Stimulated activated naive CD8-positive, alpha-beta T cell treated with anti-CD3 and anti-CD28 coated beads, Interleukin-15, Interleukin-2, amounts not matched to agents 100 ng/mL and 50 ng/mL, for 24 hours (primary cell): Measurements from ENCODE around the gene KIAA0753.
"Not testable (repeated sequence)": the region's sequence is repeated elsewhere in the genome, so short reads cannot be mapped to it uniquely, and the experiment has no call there.

Experiments
- H3K27ac Mint-ChIP-seq: one replicate; pipeline ENCODE4 v1.8.0; 2021; ENCODE audit warnings: mild to moderate bottlenecking, mixed read lengths
- H3K27me3 Mint-ChIP-seq: one replicate; pipeline ENCODE4 v1.8.0; 2021; ENCODE audit warnings: mixed read lengths
- H3K36me3 Mint-ChIP-seq: one replicate; pipeline ENCODE4 v1.8.0; 2021; ENCODE audit warnings: low read depth, mixed read lengths
- H3K4me1 Mint-ChIP-seq: one replicate; pipeline ENCODE4 v1.8.0; 2021; ENCODE audit warnings: low read depth, mixed read lengths
- H3K4me3 Mint-ChIP-seq: one replicate; pipeline ENCODE4 v1.8.0; 2021; ENCODE audit warnings: mild to moderate bottlenecking, mixed read lengths
- H3K9me3 Mint-ChIP-seq: one replicate; pipeline ENCODE4 v1.8.0; 2021; ENCODE audit warnings: mixed read lengths

The KIAA0753 gene

GRCh38 chr17:6675201-6675825, 34.8 kb upstream of the KIAA0753 start:
- Mint-ChIP-seq H3K36me3 (no peaks in the 10 kb centered on the region), H3K4me3 (no peak overlapping the region), H3K27me3 (peaks cover 17% of the 10 kb centered on the region), H3K4me1 (peaks cover 7% of the 10 kb centered on the region), H3K27ac (no peak overlapping the region), H3K9me3 (no peaks in the 10 kb centered on the region)

- H3K4me3 Mint-ChIP-seq = no peak overlapping the region
- peaks cover 11% of the 10 kb centered on the region for H3K27me3 Mint-ChIP-seq
- no peak overlapping the region for H3K27ac Mint-ChIP-seq
- H3K36me3 Mint-ChIP-seq = no peaks in the 10 kb centered on the region
- peaks cover 7% of the 10 kb centered on the region for H3K4me1 Mint-ChIP-seq
- H3K9me3 Mint-ChIP-seq = no peaks in the 10 kb centered on the region
Measured at GRCh38 chr17:6674586-6674985, 34.1 kb upstream of the KIAA0753 start.

GRCh38 chr17:6671431-6671830, 30.9 kb upstream of the KIAA0753 start:
- H3K4me3 Mint-ChIP-seq = no peak overlapping the region
- H3K4me1 Mint-ChIP-seq = peaks cover 13% of the 10 kb centered on the region
- no peak overlapping the region for H3K27ac Mint-ChIP-seq
- H3K27me3 Mint-ChIP-seq = no peaks in the 10 kb centered on the region
- H3K36me3 Mint-ChIP-seq = no peaks in the 10 kb centered on the region
- no peaks in the 10 kb centered on the region for H3K9me3 Mint-ChIP-seq

- no peaks in the 10 kb centered on the region for H3K36me3 Mint-ChIP-seq
- no peaks in the 10 kb centered on the region for H3K9me3 Mint-ChIP-seq
- no peaks in the 10 kb centered on the region for H3K27me3 Mint-ChIP-seq
- no peak overlapping the region for H3K4me3 Mint-ChIP-seq
- H3K27ac Mint-ChIP-seq = no peak overlapping the region
- peaks cover 13% of the 10 kb centered on the region for H3K4me1 Mint-ChIP-seq
Measured at GRCh38 chr17:6670999-6671398, 30.5 kb upstream of the KIAA0753 start.

GRCh38 chr17:6670571-6670970, 30.1 kb upstream of the KIAA0753 start:
- Mint-ChIP-seq H3K9me3 (no peaks in the 10 kb centered on the region), H3K27ac (no peak overlapping the region), H3K36me3 (no peaks in the 10 kb centered on the region), H3K27me3 (no peaks in the 10 kb centered on the region), H3K4me1 (peaks cover 13% of the 10 kb centered on the region), H3K4me3 (no peak overlapping the region)

GRCh38 chr17:6669479-6670212, 29.1 kb upstream of the KIAA0753 start:
- H3K36me3 Mint-ChIP-seq = no peaks in the 10 kb centered on the region
- H3K27ac Mint-ChIP-seq = no peak overlapping the region
- H3K4me3 Mint-ChIP-seq = no peak overlapping the region
- H3K9me3 Mint-ChIP-seq = no peaks in the 10 kb centered on the region
- peaks cover 13% of the 10 kb centered on the region for H3K4me1 Mint-ChIP-seq
- no peaks in the 10 kb centered on the region for H3K27me3 Mint-ChIP-seq

- H3K36me3 Mint-ChIP-seq = no peaks in the 10 kb centered on the region
- H3K4me1 Mint-ChIP-seq = peaks cover 13% of the 10 kb centered on the region
- no peaks in the 10 kb centered on the region for H3K9me3 Mint-ChIP-seq
- no peak overlapping the region for H3K27ac Mint-ChIP-seq
- no peak overlapping the region for H3K4me3 Mint-ChIP-seq
- no peaks in the 10 kb centered on the region for H3K27me3 Mint-ChIP-seq
Measured at GRCh38 chr17:6668727-6669425, 28.4 kb upstream of the KIAA0753 start.

GRCh38 chr17:6668219-6668618, 27.7 kb upstream of the KIAA0753 start:
- Mint-ChIP-seq H3K4me1 (peaks cover 13% of the 10 kb centered on the region), H3K27me3 (no peaks in the 10 kb centered on the region), H3K9me3 (no peaks in the 10 kb centered on the region), H3K36me3 (no peaks in the 10 kb centered on the region), H3K27ac (no peak overlapping the region), H3K4me3 (no peak overlapping the region)

- Mint-ChIP-seq H3K27ac (peak overlapping the region; percentile 67), H3K36me3 (no peaks in the 10 kb centered on the region), H3K27me3 (no peaks in the 10 kb centered on the region), H3K9me3 (no peaks in the 10 kb centered on the region), H3K4me1 (peaks cover 16% of the 10 kb centered on the region), H3K4me3 (no peak overlapping the region)
Measured at GRCh38 chr17:6667516-6667915, 27.0 kb upstream of the KIAA0753 start.

GRCh38 chr17:6666557-6666956, 26.0 kb upstream of the KIAA0753 start:
- peaks cover 20% of the 10 kb centered on the region for H3K4me1 Mint-ChIP-seq
- no peaks in the 10 kb centered on the region for H3K9me3 Mint-ChIP-seq
- no peak overlapping the region for H3K27ac Mint-ChIP-seq
- no peaks in the 10 kb centered on the region for H3K36me3 Mint-ChIP-seq
- H3K4me3 Mint-ChIP-seq = no peak overlapping the region
- H3K27me3 Mint-ChIP-seq = no peaks in the 10 kb centered on the region

GRCh38 chr17:6666077-6666521, 25.6 kb upstream of the KIAA0753 start:
- H3K4me1 Mint-ChIP-seq = peaks cover 24% of the 10 kb centered on the region
- no peak overlapping the region for H3K4me3 Mint-ChIP-seq
- no peaks in the 10 kb centered on the region for H3K9me3 Mint-ChIP-seq
- H3K27ac Mint-ChIP-seq = no peak overlapping the region
- no peaks in the 10 kb centered on the region for H3K27me3 Mint-ChIP-seq
- H3K36me3 Mint-ChIP-seq = no peaks in the 10 kb centered on the region

GRCh38 chr17:6663200-6663599, 22.7 kb upstream of the KIAA0753 start:
- not testable (repeated sequence) for H3K4me3 Mint-ChIP-seq, H3K27ac Mint-ChIP-seq, H3K36me3 Mint-ChIP-seq, H3K27me3 Mint-ChIP-seq, H3K9me3 Mint-ChIP-seq
- peaks cover 42% of the 10 kb centered on the region for H3K4me1 Mint-ChIP-seq

GRCh38 chr17:6661464-6661848, 20.9 kb upstream of the KIAA0753 start:
- Mint-ChIP-seq H3K4me3 (no peak overlapping the region), H3K4me1 (peaks cover 40% of the 10 kb centered on the region), H3K36me3 (no peaks in the 10 kb centered on the region), H3K27me3 (no peaks in the 10 kb centered on the region), H3K9me3 (no peaks in the 10 kb centered on the region), H3K27ac (no peak overlapping the region)

- peak overlapping the region; percentile 0 for H3K4me3 Mint-ChIP-seq
- no peaks in the 10 kb centered on the region for H3K36me3 Mint-ChIP-seq
- peaks cover 40% of the 10 kb centered on the region for H3K4me1 Mint-ChIP-seq
- H3K27me3 Mint-ChIP-seq = no peaks in the 10 kb centered on the region
- no peaks in the 10 kb centered on the region for H3K9me3 Mint-ChIP-seq
- H3K27ac Mint-ChIP-seq = no peak overlapping the region
Measured at GRCh38 chr17:6660805-6661463, 20.4 kb upstream of the KIAA0753 start.

GRCh38 chr17:6660101-6660500, 19.6 kb upstream of the KIAA0753 start:
- Mint-ChIP-seq H3K27me3 (peaks cover 7% of the 10 kb centered on the region), H3K27ac (no peak overlapping the region), H3K36me3 (no peaks in the 10 kb centered on the region), H3K9me3 (no peaks in the 10 kb centered on the region), H3K4me1 (peaks cover 47% of the 10 kb centered on the region), H3K4me3 (peak overlapping the region; percentile 0)
